Jurkat, Clone E6-1 (cell line): ENCODE results near the gene CEP41.

ENCODE experiments used
- DNase-seq: peaks from one replicate; pipeline ENCODE4 v3.0.0-alpha.2; 2011; ENCODE audit warnings: low read depth, low spot score
- H3K4me3 ChIP-seq: 2 replicates; pipeline ENCODE4 v1.5.1; 2011; ENCODE audit warnings: mild to moderate bottlenecking, low read length, control low read depth, moderate library complexity

CEP41 gene

GRCh38 chr7:130425796-130426195 lies 15.0 kb downstream of the CEP41 start:
- no peak overlapping the region for H3K4me3 ChIP-seq
- no peak for DNase-seq

- no peak for DNase-seq
- no peak overlapping the region for H3K4me3 ChIP-seq
These were observed 17.2 kb downstream of the CEP41 start for GRCh38 chr7:130423501-130424037.

- no peak overlapping the region for H3K4me3 ChIP-seq
- DNase-seq = no peak
These were observed 19.1 kb downstream of the CEP41 start for GRCh38 chr7:130421684-130422083.

DNA sequence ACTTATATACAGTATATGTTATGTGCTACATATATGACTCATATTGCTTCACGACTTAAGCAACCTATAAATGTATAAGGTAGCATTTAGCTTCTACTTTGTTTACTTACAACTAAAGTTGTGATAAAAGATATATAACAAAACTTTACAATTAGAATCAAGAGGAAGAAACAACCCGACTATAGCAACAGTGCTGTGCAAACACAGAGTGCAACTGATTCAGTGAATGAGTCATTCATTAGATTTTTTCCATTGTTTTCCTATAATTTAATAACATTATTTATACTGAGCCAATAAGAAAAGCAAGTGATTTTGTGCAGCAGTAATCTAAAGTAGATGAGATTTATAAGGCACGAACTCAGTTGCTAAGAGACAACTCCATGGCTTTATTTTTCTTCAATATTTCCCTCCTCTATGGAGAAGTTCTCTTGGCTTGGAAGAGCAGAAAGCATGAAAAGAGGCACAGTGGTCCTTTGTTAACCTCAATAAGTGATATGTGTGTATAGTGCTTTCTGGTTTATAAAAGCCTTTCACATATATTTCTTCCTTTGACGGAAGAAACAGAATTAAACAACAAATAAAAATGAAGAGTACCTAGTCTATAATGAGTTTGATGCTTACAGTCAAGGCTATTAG lies 19.8 kb downstream of the CEP41 start:
- no peak overlapping the region for H3K4me3 ChIP-seq
- DNase-seq = no peak

- no peak overlapping the region for H3K4me3 ChIP-seq
- no peak for DNase-seq
These were observed 21.2 kb downstream of the CEP41 start for GRCh38 chr7:130419658-130420057.

GRCh38 chr7:130418306-130418705 lies 22.5 kb downstream of the CEP41 start:
- H3K4me3 ChIP-seq = no peak overlapping the region

DNA sequence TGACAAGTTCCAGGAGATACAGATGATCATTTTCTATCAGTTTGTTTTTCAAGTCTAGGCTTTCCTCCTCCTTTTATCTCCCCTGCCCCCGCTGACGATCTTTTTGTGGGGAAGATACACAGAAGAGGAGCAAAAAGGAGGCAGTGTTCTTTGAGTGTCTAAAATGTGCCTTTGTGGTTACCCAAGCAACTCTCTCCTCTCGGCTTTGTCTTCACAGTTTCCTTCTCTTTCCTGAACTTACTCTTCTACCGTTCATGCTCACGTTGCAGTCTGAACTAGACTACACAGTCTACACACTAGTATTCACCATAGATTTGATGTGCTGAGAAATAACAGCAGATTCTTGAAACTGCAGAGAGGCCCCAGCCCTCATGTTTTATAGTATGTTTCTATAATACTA lies 23.6 kb downstream of the CEP41 start:
- peak overlapping the region; percentile 25 for H3K4me3 ChIP-seq
- peak; percentile 79 for DNase-seq

More at GRCh38 chr7:130418306-130418705, 22.5 kb downstream of the CEP41 start:
- DNase-seq = no peak

GRCh38 chr7:130415006-130415405 lies 25.8 kb downstream of the CEP41 start:
- no peak overlapping the region for H3K4me3 ChIP-seq
- peak; percentile 56 for DNase-seq

DNA sequence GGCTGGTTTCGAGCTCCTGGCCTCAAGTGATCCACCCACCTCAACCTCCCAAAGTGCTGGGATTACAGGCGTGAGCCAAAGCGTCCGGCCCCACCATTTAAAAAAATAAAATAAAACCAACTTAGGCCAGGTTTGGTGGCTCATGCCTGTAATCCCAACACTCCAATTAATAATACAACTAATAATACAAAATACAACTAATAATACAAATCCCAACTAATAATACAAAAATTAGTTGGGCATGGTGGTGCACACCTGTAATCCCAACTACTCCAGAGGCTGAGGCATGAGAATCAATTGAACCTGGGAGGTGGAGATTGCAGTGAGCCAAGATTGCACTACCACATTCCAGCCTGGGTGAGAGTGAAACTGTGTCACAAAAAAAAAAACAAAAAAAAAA lies 27.6 kb downstream of the CEP41 start:
- no peak for DNase-seq
- no peak overlapping the region for H3K4me3 ChIP-seq

DNA sequence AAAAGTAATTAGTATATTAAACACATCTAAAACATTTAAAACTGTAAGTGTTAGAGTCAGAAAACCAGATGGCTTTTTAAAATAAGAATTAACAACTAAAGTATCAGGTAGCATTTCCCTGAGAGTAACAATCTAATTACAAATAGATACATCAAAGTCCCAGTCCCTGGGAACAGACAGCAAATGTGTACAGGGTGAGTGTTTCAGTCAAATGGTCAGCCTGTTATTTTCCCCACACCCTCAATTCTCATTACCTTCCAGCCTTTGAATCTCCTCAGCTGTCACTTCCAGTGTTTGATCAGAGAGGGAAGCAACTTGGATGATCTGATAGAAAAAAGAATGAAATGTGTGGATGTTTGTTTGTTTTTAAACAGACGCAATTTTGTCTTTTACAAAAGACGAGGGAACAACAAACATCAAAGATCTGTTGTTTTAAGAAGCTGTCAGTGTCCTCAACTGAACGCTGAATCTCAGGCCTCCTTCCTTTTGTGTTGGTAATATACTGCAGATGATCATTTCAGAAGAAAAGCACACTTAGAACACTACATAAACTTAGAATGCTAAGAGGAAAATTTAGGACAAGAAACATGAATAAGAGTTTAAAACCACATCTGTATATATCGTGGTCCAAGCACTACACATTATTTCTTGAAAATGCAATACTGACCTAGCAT lies 29.8 kb downstream of the CEP41 start:
- DNase-seq = no peak
- no peak overlapping the region for H3K4me3 ChIP-seq

GRCh38 chr7:130409712-130410072 lies 31.1 kb downstream of the CEP41 start:
- no peak for DNase-seq

GRCh38 chr7:130409067-130409711 lies 31.6 kb downstream of the CEP41 start:
- no peak overlapping the region for H3K4me3 ChIP-seq
- DNase-seq = no peak

More at GRCh38 chr7:130409712-130410072, 31.1 kb downstream of the CEP41 start:
- no peak overlapping the region for H3K4me3 ChIP-seq

DNA sequence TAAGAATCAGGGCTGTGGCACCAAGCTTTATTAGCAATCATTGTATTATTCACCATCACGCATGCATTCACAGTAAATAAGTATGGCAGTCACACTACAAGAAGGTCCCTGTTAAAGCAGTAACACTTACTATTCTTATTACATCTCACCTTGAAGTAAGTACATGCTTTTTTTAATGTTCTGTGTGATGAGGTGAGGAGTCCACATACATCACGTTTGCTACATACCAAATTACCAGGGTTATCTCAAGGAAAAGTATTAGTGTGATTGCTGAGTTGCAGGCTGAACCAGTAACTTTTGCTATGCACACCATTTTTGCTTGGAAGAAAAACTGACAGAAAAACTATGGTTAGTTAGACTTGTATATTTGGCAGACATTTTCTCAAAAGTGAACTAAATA lies 35.8 kb downstream of the CEP41 start:
- H3K4me3 ChIP-seq = no peak overlapping the region
- no peak for DNase-seq

DNA sequence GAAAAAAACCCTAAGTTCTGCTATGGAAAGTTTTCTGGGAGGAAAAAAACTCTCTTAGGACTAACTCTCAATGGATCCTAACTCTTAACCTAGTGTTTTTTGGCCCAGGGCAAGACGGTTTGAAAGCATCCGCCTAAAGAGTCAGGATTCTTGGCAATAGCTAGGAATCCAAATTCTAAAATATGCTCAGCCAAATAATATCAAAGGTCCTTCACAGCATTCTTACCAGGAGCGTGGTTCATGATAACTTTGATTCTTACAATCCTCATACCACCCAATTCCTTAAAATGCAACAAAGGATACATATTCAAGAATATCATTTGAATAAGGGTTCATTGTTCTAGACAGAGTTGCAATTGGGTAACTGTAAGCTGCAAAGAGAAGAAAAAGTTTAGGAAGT lies 39.2 kb downstream of the CEP41 start:
- no peak for DNase-seq
- H3K4me3 ChIP-seq = no peak overlapping the region

GRCh38 chr7:130401101-130401500 lies 39.7 kb downstream of the CEP41 start:
- H3K4me3 ChIP-seq = no peak overlapping the region
- DNase-seq = no peak

GRCh38 chr7:130400120-130400572 lies 40.7 kb downstream of the CEP41 start:
- no peak overlapping the region for H3K4me3 ChIP-seq
- no peak for DNase-seq

DNA sequence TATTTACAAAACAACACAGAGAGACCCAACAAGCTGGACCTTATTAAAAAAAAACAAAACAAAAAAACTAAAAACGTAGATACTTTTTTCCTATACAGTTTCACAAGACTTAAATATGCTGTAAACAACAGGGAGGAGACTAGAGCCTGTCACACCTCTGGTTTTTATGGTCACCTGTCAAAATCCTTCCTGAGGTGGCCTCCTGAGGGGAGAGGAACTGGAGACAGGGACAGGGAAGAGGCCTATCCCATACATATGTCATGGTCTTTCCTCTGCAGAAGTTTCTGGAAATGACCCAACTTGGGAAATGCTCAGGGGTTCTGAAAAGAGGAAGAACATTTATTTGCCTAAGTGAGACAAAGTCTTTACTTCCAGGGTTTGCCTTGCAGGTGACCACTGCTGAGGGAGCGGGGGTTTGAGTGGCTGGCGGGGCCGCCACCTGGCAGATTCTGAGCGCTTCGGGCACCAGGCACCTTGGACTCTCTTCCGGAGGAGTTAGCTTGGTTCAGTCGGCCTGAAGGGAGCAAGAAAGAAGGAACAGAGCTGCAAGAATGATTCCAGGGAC lies 42.2 kb downstream of the CEP41 start:
- DNase-seq = no peak
- no peak overlapping the region for H3K4me3 ChIP-seq

GRCh38 chr7:130397758-130398073 lies 43.1 kb downstream of the CEP41 start:
- DNase-seq = no peak

DNA sequence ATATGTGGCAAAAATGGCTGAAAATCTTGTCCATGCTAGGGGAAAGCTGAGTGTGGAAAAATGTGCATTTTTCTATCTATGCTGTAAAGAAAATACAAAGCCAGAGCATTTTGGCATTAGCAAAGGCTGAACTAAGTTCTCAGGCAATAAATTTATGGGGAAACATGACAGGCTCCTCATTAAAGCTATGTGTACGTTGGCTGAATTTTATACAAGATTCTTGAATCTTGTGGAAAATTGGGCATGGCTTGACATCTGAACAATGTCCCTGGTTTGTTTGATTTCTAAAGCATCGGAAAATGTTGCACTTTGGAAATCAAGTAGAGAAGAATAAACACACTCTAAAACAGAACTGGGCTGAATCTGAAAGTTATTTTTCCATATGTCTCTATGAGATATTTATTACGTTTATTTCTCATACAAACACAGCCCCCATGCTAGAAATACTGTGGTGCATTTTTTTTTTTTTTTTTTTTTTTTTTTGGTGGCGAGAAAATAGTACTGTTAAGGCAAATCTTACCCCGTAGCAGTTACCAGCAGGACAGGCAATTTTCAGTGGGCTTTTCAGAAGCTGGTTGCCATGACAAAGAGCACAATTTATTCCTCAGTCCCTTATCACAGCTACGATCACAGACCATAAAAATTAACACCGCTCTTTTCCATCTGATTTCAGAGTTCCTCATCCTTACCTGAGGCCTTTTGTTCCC lies 43.6 kb downstream of the CEP41 start:
- no peak overlapping the region for H3K4me3 ChIP-seq
- DNase-seq = no peak

More at GRCh38 chr7:130397758-130398073, 43.1 kb downstream of the CEP41 start:
- H3K4me3 ChIP-seq = no peak overlapping the region
